Memory B cell (primary cell): Measurements from ENCODE around the gene FAM180A.
"Not testable (repeated sequence)": the region's sequence is repeated elsewhere in the genome, so short reads cannot be mapped to it uniquely, and the experiment has no call there.

Source experiments
- ATAC-seq: fragments of 150-1000 bp; cut with Tn5 transposase; 2 replicates; pipeline ENCODE4 v1.10.0; 2021; ENCODE audit warnings: low read depth, mild to moderate bottlenecking, moderate library complexity
- DNase-seq, 2 donors: peaks; one replicate each; pipeline ENCODE4 v3.0.0; 2022; ENCODE audit warnings: low spot score in 2 of 2
- H3K27ac Mint-ChIP-seq: one replicate; pipeline ENCODE4 v1.8.0; 2022; ENCODE audit warnings: mild to moderate bottlenecking, moderate library complexity, mixed read lengths
- H3K27me3 Mint-ChIP-seq: one replicate; pipeline ENCODE4 v1.8.0; 2022; ENCODE audit warnings: mixed read lengths
- H3K36me3 Mint-ChIP-seq: one replicate; pipeline ENCODE4 v1.8.0; 2022; ENCODE audit warnings: mild to moderate bottlenecking, mixed read lengths
- H3K4me1 Mint-ChIP-seq: one replicate; pipeline ENCODE4 v1.8.0; 2022; ENCODE audit warnings: mixed read lengths
- H3K4me3 Mint-ChIP-seq: one replicate; pipeline ENCODE4 v1.8.0; 2022; ENCODE audit warnings: mild to moderate bottlenecking, moderate library complexity, mixed read lengths
- H3K9me3 Mint-ChIP-seq: one replicate; pipeline ENCODE4 v1.8.0; 2022; ENCODE audit warnings: mixed read lengths

The FAM180A gene

GRCh38 chr7:135741905-135742304, 6.7 kb downstream of the FAM180A start:
- Mint-ChIP-seq H3K36me3 (no peaks in the 10 kb centered on the region), H3K27ac (no peak overlapping the region), H3K4me3 (no peak overlapping the region), H3K27me3 (peaks cover 8% of the 10 kb centered on the region), H3K9me3 (no peaks in the 10 kb centered on the region), H3K4me1 (no peaks in the 10 kb centered on the region)
- no peak for ATAC-seq
- DNase-seq = no peak

- Mint-ChIP-seq H3K27me3 (peaks cover 10% of the 10 kb centered on the region), H3K36me3 (no peaks in the 10 kb centered on the region), H3K4me3 (no peak overlapping the region), H3K9me3 (no peaks in the 10 kb centered on the region), H3K4me1 (no peaks in the 10 kb centered on the region), H3K27ac (no peak overlapping the region)
- DNase-seq (no peak), ATAC-seq (no peak)
Observed at GRCh38 chr7:135740889-135741288, 7.7 kb downstream of the FAM180A start.

GRCh38 chr7:135737306-135737647, 11.3 kb downstream of the FAM180A start:
- H3K27me3 Mint-ChIP-seq = not testable (repeated sequence)

GRCh38 chr7:135736586-135737305, 11.9 kb downstream of the FAM180A start:
- Mint-ChIP-seq H3K9me3 (no peaks in the 10 kb centered on the region), H3K27ac (no peak overlapping the region), H3K36me3 (no peaks in the 10 kb centered on the region), H3K4me1 (no peaks in the 10 kb centered on the region), H3K27me3 (peaks cover 5% of the 10 kb centered on the region), H3K4me3 (no peak overlapping the region)
- DNase-seq (no peak), ATAC-seq (no peak)

More at GRCh38 chr7:135737306-135737647, 11.3 kb downstream of the FAM180A start:
- H3K36me3 Mint-ChIP-seq, DNase-seq, H3K9me3 Mint-ChIP-seq, H3K4me3 Mint-ChIP-seq, ATAC-seq, H3K27ac Mint-ChIP-seq, H3K4me1 Mint-ChIP-seq: not testable (repeated sequence)

- ATAC-seq (no peak), DNase-seq (no peak)
- H3K27me3 Mint-ChIP-seq = peaks cover 5% of the 10 kb centered on the region
- no peak overlapping the region for H3K27ac Mint-ChIP-seq
- H3K4me1 Mint-ChIP-seq = no peaks in the 10 kb centered on the region
- H3K36me3 Mint-ChIP-seq = no peaks in the 10 kb centered on the region
- no peak overlapping the region for H3K4me3 Mint-ChIP-seq
- H3K9me3 Mint-ChIP-seq = no peaks in the 10 kb centered on the region
Observed at GRCh38 chr7:135734343-135734689, 14.3 kb downstream of the FAM180A start.

- Mint-ChIP-seq H3K27ac (no peak overlapping the region), H3K4me3 (no peak overlapping the region), H3K9me3 (no peaks in the 10 kb centered on the region), H3K27me3 (peaks cover 5% of the 10 kb centered on the region), H3K4me1 (no peaks in the 10 kb centered on the region), H3K36me3 (no peaks in the 10 kb centered on the region)
- no peak for ATAC-seq
- DNase-seq = no peak
Observed at GRCh38 chr7:135733603-135734342, 14.8 kb downstream of the FAM180A start.

- Mint-ChIP-seq H3K27ac (no peak overlapping the region), H3K36me3 (no peaks in the 10 kb centered on the region), H3K4me1 (no peaks in the 10 kb centered on the region), H3K4me3 (no peak overlapping the region), H3K27me3 (peaks cover 2% of the 10 kb centered on the region), H3K9me3 (no peaks in the 10 kb centered on the region)
- ATAC-seq (no peak), DNase-seq (no peak)
Observed at GRCh38 chr7:135731131-135731530, 17.5 kb downstream of the FAM180A start.

- ATAC-seq (no peak), DNase-seq (no peak)
- H3K4me1 Mint-ChIP-seq = no peaks in the 10 kb centered on the region
- no peaks in the 10 kb centered on the region for H3K9me3 Mint-ChIP-seq
- H3K27ac Mint-ChIP-seq = no peak overlapping the region
- H3K4me3 Mint-ChIP-seq = no peak overlapping the region
- peaks cover 4% of the 10 kb centered on the region for H3K27me3 Mint-ChIP-seq
- H3K36me3 Mint-ChIP-seq = no peaks in the 10 kb centered on the region
Observed at GRCh38 chr7:135729230-135729629, 19.4 kb downstream of the FAM180A start.

- Mint-ChIP-seq H3K9me3 (no peaks in the 10 kb centered on the region), H3K27me3 (peaks cover 4% of the 10 kb centered on the region), H3K4me1 (no peaks in the 10 kb centered on the region), H3K4me3 (no peak within 1 kb of the TSS), H3K27ac (no peak within 1 kb of the TSS), H3K36me3 (no peaks in the 10 kb centered on the region)
- ATAC-seq (no peak), DNase-seq (no peak)
Observed at GRCh38 chr7:135728136-135728669, 20.4 kb downstream of the FAM180A start, which contains the start of gene SLC13A4. SLC13A4 (minus strand) TSS chr7:135728186; CDS start chr7:135727496, 690 bp downstream.

- no peak overlapping the region for H3K27ac Mint-ChIP-seq
- no peaks in the 10 kb centered on the region for H3K9me3 Mint-ChIP-seq
- no peak overlapping the region for H3K4me3 Mint-ChIP-seq
- DNase-seq = no peak
- no peaks in the 10 kb centered on the region for H3K36me3 Mint-ChIP-seq
- peaks cover 5% of the 10 kb centered on the region for H3K27me3 Mint-ChIP-seq
- ATAC-seq = no peak
- H3K4me1 Mint-ChIP-seq = no peaks in the 10 kb centered on the region
Observed at GRCh38 chr7:135726911-135727673, 21.5 kb downstream of the FAM180A start.

GRCh38 chr7:135726276-135726788, 22.3 kb downstream of the FAM180A start:
- DNase-seq (no peak), ATAC-seq (no peak)
- H3K36me3 Mint-ChIP-seq = no peaks in the 10 kb centered on the region
- no peak overlapping the region for H3K4me3 Mint-ChIP-seq
- H3K27ac Mint-ChIP-seq = no peak overlapping the region
- peaks cover 7% of the 10 kb centered on the region for H3K27me3 Mint-ChIP-seq
- H3K4me1 Mint-ChIP-seq = no peaks in the 10 kb centered on the region
- H3K9me3 Mint-ChIP-seq = no peaks in the 10 kb centered on the region

GRCh38 chr7:135723411-135723810, 25.2 kb downstream of the FAM180A start:
- Mint-ChIP-seq H3K27me3 (peaks cover 18% of the 10 kb centered on the region), H3K4me1 (peaks cover 3% of the 10 kb centered on the region), H3K36me3 (no peaks in the 10 kb centered on the region), H3K4me3 (no peak overlapping the region), H3K27ac (no peak overlapping the region), H3K9me3 (no peaks in the 10 kb centered on the region)
- no peak for DNase-seq
- ATAC-seq = no peak

GRCh38 chr7:135721198-135721820, 27.3 kb downstream of the FAM180A start:
- no peaks in the 10 kb centered on the region for H3K9me3 Mint-ChIP-seq

More at GRCh38 chr7:135721198-135721820, 27.3 kb downstream of the FAM180A start:
- H3K4me1 Mint-ChIP-seq = peaks cover 3% of the 10 kb centered on the region
- no peak overlapping the region for H3K27ac Mint-ChIP-seq
- DNase-seq = no peak
- no peak overlapping the region for H3K4me3 Mint-ChIP-seq
- ATAC-seq = no peak
- H3K27me3 Mint-ChIP-seq = peaks cover 22% of the 10 kb centered on the region
- H3K36me3 Mint-ChIP-seq = no peaks in the 10 kb centered on the region
